NB4 (cell line): ENCODE measurements around the gene LAMTOR3.

Experiments
- POLR2A ChIP-seq: IDR thresholded peaks from 2 replicates; pipeline ENCODE4 v1.6.1; 2011; ENCODE audit warnings: mild to moderate bottlenecking; ENCODE audit not compliant: insufficient read length; ENCODE audit errors: extremely low read depth
- TF ChIP-seq, protein P1 (sequence below): IDR thresholded peaks from one replicate; pipeline ENCODE4 v1.5.1; 2012; ENCODE audit warnings: low read depth, low read length
- TF ChIP-seq, protein P2 (sequence below): IDR thresholded peaks from 2 replicates; pipeline ENCODE4 v1.6.1; 2011; ENCODE audit warnings: low read depth, low read length

DNA sequence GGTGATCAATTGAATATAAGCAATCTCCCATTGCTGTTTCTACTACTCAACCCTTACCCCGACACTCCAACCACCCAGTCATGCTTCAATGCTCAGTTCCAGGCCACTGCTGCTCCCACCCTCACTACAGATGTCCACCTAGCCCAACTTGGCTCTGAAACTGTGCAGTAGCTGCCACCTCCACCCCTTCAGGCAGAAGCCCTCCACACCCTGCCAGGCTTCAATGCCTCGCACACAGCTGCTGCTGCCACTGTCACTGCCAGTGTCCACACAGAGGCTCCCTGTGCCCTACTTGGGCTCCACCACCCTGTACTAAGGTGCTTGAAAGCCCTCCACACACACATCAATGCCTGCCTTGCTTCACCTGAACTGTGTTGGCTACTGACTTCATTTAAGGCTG, 34.6 kb downstream of the LAMTOR3 start:
- TF ChIP-seq, protein P1, sequence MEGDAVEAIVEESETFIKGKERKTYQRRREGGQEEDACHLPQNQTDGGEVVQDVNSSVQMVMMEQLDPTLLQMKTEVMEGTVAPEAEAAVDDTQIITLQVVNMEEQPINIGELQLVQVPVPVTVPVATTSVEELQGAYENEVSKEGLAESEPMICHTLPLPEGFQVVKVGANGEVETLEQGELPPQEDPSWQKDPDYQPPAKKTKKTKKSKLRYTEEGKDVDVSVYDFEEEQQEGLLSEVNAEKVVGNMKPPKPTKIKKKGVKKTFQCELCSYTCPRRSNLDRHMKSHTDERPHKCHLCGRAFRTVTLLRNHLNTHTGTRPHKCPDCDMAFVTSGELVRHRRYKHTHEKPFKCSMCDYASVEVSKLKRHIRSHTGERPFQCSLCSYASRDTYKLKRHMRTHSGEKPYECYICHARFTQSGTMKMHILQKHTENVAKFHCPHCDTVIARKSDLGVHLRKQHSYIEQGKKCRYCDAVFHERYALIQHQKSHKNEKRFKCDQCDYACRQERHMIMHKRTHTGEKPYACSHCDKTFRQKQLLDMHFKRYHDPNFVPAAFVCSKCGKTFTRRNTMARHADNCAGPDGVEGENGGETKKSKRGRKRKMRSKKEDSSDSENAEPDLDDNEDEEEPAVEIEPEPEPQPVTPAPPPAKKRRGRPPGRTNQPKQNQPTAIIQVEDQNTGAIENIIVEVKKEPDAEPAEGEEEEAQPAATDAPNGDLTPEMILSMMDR: no peak
- TF ChIP-seq POLR2A: no peak
- TF ChIP-seq, protein P2, sequence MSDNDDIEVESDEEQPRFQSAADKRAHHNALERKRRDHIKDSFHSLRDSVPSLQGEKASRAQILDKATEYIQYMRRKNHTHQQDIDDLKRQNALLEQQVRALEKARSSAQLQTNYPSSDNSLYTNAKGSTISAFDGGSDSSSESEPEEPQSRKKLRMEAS: no peak
